Fibroblast of the aortic adventitia (primary cell): ENCODE results near the gene AKAP9. TPM values are rescaled to one million over a fixed set of nuclear protein-coding genes. Genes with fewer than 3 reads are reported as not detected.
"Not testable (repeated sequence)": the region's sequence is repeated elsewhere in the genome, so short reads cannot be mapped to it uniquely, and the experiment has no call there.

Experiments used
- DNase-seq: peaks from one replicate; pipeline ENCODE4 v3.0.0-alpha.2; 2010; ENCODE audit warnings: low read depth
- H3K4me3 ChIP-seq: 2 replicates; pipeline ENCODE4 v1.5.1; 2011; ENCODE audit warnings: low read depth, mild to moderate bottlenecking, control low read depth, low read length, moderate library complexity
- total RNA-seq: library from RNA; depleted of rRNA; stranded (reverse); fragments of >200 nt; gene quantifications from 2 replicates; pipeline ENCODE4 v1.2.3, GENCODE V29; 2012; ENCODE audit warnings: low replicate concordance
- TF ChIP-seq, protein P1 (sequence below): IDR thresholded peaks from 2 replicates; pipeline ENCODE4 v1.5.1; 2011; ENCODE audit warnings: mild to moderate bottlenecking, low read length, control low read depth, inconsistent platforms; ENCODE audit not compliant: insufficient read depth

The AKAP9 gene
- total RNA-seq, 1 donor, result 53.3 TPM

DNA sequence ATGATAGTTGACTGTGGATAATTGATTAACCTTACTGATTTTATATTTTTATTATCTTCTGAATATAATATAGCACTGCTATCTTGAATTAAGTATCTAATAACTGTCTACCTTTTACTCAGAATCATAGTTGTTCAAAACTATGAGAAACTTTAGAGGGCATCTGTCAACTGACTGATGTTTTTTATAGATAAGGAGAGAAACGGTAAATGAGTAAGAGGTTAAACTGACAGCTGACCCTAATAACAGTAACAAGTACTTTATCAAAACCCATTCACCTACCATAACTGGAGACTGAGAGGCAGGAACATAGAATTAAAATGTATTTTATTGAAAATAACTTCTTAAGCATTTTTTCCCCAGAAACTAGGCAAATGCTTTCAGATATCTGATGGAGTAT is 131.5 kb downstream of the AKAP9 start:
- TF ChIP-seq, protein P1, sequence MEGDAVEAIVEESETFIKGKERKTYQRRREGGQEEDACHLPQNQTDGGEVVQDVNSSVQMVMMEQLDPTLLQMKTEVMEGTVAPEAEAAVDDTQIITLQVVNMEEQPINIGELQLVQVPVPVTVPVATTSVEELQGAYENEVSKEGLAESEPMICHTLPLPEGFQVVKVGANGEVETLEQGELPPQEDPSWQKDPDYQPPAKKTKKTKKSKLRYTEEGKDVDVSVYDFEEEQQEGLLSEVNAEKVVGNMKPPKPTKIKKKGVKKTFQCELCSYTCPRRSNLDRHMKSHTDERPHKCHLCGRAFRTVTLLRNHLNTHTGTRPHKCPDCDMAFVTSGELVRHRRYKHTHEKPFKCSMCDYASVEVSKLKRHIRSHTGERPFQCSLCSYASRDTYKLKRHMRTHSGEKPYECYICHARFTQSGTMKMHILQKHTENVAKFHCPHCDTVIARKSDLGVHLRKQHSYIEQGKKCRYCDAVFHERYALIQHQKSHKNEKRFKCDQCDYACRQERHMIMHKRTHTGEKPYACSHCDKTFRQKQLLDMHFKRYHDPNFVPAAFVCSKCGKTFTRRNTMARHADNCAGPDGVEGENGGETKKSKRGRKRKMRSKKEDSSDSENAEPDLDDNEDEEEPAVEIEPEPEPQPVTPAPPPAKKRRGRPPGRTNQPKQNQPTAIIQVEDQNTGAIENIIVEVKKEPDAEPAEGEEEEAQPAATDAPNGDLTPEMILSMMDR, result no peak
- no peak overlapping the region for H3K4me3 ChIP-seq

DNA sequence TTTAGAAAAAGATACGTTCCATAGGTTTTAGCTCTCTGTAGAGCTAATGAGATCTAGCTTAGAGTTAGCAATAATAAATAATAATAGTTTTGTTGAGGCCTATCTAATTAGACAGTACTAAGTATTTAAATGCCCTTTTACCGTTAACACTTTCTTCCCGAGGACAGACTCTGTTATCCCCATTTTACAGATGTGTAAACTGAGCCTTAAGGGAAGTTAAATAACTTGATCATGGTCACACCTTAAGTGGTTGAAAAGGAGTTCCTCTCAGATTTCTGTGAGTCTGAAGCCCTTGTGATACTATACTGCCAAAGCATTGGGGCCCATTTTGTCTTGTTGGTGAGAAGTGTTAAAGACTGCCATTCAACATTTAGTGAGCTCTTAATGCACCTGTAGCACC is 132.0 kb downstream of the AKAP9 start:
- no peak for DNase-seq
- no peak overlapping the region for H3K4me3 ChIP-seq
- TF ChIP-seq, protein P1, result no peak

More for the DNA sequence above, 131.5 kb downstream of the AKAP9 start:
- DNase-seq, result no peak

DNA sequence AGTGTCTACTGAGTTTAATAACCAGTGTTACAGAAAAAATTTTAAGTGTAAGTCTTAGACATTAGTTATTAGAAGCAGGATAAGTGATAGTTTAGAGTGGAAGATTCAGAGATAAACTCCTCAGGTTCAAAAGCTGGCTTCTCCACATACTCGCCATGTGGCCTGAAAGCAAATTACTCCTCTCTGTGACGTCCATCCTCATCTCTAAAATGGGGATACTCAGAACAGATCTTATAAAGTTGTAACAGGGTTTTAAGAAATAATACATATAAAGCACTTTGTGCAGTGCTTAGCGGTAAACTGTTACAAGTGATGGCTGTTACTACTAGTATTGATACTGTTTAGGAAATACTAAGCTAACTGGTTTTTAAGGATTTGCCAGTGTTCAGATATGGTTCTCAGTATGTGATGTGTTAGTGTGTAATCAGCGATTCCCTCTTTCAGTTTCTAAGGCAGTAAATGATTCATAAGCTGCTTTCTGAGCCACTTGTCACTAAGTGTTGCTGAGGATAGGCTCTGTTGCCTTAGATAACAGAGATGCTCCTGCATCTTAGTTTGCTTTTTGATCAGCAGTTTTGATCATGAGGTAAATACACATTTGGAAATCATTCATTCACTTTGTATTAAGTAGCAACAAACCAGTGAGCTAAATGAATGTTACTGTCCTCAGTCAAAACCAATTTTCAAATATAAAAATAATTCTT is 134.9 kb downstream of the AKAP9 start:
- H3K4me3 ChIP-seq, result no peak overlapping the region
- TF ChIP-seq, protein P1, result no peak
- no peak for DNase-seq

DNA sequence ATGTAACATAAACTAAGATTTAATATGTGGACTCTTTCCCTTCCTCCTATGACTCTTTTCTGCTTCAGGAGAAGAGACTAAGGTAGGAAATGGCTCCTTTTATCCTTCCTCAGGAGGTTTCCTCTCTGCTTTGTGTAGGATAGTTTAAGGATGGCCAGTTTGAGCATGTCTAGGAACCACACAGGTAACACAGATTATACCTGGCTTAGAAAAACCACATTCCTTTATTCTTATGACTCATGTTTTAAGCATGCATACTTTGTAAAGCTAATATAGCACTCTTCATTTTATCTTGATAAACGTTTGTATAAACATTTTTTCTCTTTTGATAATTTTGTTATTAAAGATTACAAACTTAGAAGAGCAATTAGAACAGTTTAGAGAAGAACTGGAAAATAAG is 135.8 kb downstream of the AKAP9 start:
- no peak for DNase-seq
- no peak overlapping the region for H3K4me3 ChIP-seq
- TF ChIP-seq, protein P1, result no peak

DNA sequence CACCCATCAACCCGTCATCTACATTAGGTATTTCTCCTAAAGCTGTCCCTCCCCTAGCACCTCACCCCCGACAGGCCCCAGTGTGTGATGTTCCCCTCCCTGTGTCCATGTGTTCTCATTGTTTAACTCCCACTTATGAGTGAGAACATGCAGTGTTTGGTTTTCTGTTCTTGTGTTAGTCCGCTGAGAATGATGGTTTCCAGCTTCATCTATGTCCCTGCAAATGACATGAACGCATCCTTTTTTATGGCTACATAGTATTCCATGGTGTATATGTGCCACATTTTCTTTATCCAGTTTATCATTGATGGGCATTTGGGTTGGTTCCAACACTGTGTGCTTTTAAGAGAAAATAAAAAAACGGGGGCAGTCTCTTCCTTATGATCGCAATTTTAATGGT is 143.3 kb downstream of the AKAP9 start:
- not testable (repeated sequence) for DNase-seq, H3K4me3 ChIP-seq

DNA sequence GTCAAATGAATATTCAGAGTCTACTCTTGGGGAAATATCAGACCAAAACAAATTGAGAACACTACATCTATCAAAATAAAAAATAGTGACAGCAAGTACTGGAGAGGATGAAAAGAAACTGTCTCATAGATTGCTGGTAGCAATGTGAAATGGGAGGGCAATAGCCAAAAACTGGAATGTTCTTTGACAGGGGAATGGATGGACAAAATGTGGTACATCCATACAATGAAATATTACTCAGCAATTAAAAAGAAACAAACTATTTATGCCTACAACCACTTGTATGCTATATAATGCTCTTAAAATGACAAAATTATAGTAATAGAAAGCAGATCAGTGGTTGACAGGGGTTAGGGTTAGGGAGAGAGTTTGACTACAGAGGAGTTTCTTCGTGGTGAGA is 147.6 kb downstream of the AKAP9 start:
- TF ChIP-seq, protein P1, result no peak
- H3K4me3 ChIP-seq, result no peak overlapping the region
- DNase-seq, result no peak

DNA sequence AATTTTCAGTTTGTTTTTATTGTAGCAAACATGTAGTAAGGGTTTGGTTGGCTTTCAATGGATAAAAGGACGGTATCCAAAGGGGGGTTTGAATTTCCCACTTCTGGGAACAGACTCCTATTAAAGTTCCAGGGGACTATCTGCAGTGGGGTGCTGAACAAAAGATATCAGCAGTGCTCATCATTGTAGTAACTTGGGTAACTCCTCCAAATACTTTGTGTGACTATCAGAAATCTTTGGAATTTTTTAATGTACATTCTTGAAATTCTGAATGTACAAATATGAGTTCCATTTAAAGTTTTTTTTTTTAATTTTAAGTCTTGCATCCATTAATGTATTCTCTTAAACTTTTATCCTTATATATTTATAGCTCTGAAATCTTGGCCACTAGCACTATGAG is 151.5 kb downstream of the AKAP9 start:
- TF ChIP-seq, protein P1, result no peak
- no peak for DNase-seq
- H3K4me3 ChIP-seq, result no peak overlapping the region
